ENCODE data around the gene NKG7. TPM values are rescaled to one million over a fixed set of nuclear protein-coding genes. Genes with fewer than 3 reads are reported as not detected.

The NKG7 gene
- total RNA-seq, 1 donor from 2014 or later: 8.9 TPM

GRCh38 chr19:51325161-51325976 is 47.1 kb downstream of the NKG7 start:
- no peak for DNase-seq (ENCODE audit: low spot score)
- intact Hi-C loops (cut with DNase I): no loop called here
- ATAC-seq: no peak

- no peak for DNase-seq (ENCODE audit: low spot score)
- intact Hi-C loops (cut with DNase I): no loop called here
These were observed 48.3 kb downstream of the NKG7 start for GRCh38 chr19:51324167-51324481.

GRCh38 chr19:51323481-51324166 is 48.8 kb downstream of the NKG7 start:
- intact Hi-C loops (cut with DNase I): no loop called here
- DNase-seq (ENCODE audit: low spot score): no peak
- no peak for ATAC-seq

More at GRCh38 chr19:51324167-51324481, 48.3 kb downstream of the NKG7 start:
- peak; percentile 49 for ATAC-seq

- DNase-seq (ENCODE audit: low spot score): no peak
- ATAC-seq: no peak
- intact Hi-C loops (cut with DNase I): no loop called here
These were observed 50.7 kb downstream of the NKG7 start for GRCh38 chr19:51321799-51322198.

Other genes with a start within 250 kb of the NKG7 start
- 5.3 TPM for gene SIGLEC9, start 247.7 kb downstream of the NKG7 start, total RNA-seq
- gene SIGLEC7, start 230.4 kb downstream of the NKG7 start, total RNA-seq: 2.0 TPM
- 10.7 TPM for gene CD33, start 147.6 kb downstream of the NKG7 start, total RNA-seq
- not detected for gene SIGLECL1, start 121.6 kb downstream of the NKG7 start, total RNA-seq
- gene IGLON5, start 61.0 kb downstream of the NKG7 start, total RNA-seq: not detected
- gene VSIG10L, start 30.5 kb downstream of the NKG7 start, total RNA-seq: 1.8 TPM
- gene ETFB, start 6.3 kb downstream of the NKG7 start, total RNA-seq: 65.0 TPM
- gene CLDND2, start 3.7 kb downstream of the NKG7 start, total RNA-seq: 2.4 TPM
- not detected for gene LIM2, start 15.3 kb upstream of the NKG7 start, total RNA-seq
- not detected for gene C19orf84, start 17.9 kb upstream of the NKG7 start, total RNA-seq
- 3.2 TPM for gene SIGLEC10, start 45.0 kb upstream of the NKG7 start, total RNA-seq
- gene SIGLEC8, start 85.8 kb upstream of the NKG7 start, total RNA-seq: 0.49 TPM
- gene CEACAM18, start 105.9 kb upstream of the NKG7 start, total RNA-seq: not detected
- gene SIGLEC12, start 129.1 kb upstream of the NKG7 start, total RNA-seq: not detected
- 2.4 TPM for gene SIGLEC6, start 159.0 kb upstream of the NKG7 start, total RNA-seq
- gene ZNF175, start 198.6 kb upstream of the NKG7 start, total RNA-seq: 17.9 TPM